Adrenal gland (tissue), 12 donors: ENCODE results near the gene CYP19A1. TPM values are rescaled to one million over a fixed set of nuclear protein-coding genes. Genes with fewer than 3 reads are reported as not detected.

Source experiments
- DNase-seq, 7 donors: peaks; one replicate each; pipeline ENCODE4 v3.0.0-alpha.2; 2019 to 2020
- H3K27ac ChIP-seq, 5 donors: fragments of 200-600 bp; sonication (generic) in 4 of 5; 1 replicate in 3 of 5; 2 replicates in 2 of 5; pipeline versions ENCODE4 v1.5.1 to v1.8.0; 2016 to 2020; ENCODE audit warnings: mild to moderate bottlenecking in 1 of 5
- H3K27me3 ChIP-seq: fragments of 200-600 bp; 2 replicates; pipeline ENCODE4 v1.8.0; 2021
- H3K36me3 ChIP-seq, 2 donors: fragments of 200-600 bp; replicated peaks in 1 of 2; 1 replicate in 1 of 2; 2 replicates in 1 of 2; pipeline versions ENCODE4 v1.5.1 to v1.8.0; 2018 to 2022
- H3K4me1 ChIP-seq, 2 donors: fragments of 200-600 bp; replicated peaks in 1 of 2; 1 replicate in 1 of 2; 2 replicates in 1 of 2; pipeline versions ENCODE4 v1.5.1 to v1.8.0; 2018 to 2021
- H3K4me3 ChIP-seq, 4 donors: fragments of 200-600 bp; sonication (generic) in 3 of 4; one replicate each; pipeline ENCODE4 v1.5.1; 2016 to 2018
- H3K9me3 ChIP-seq, 3 donors: fragments of 200-600 bp; sonication (generic) in 1 of 3; replicated peaks in 1 of 3; 1 replicate in 2 of 3; 2 replicates in 1 of 3; pipeline versions ENCODE4 v1.5.1 to v1.8.0; 2016 to 2021
- CTCF ChIP-seq, 6 experiments: fragments of 450-650 bp in 4 of 6; fragments of 200-600 bp in 2 of 6; sonication (generic) in 1 of 6; IDR thresholded peaks; 1 replicate in 5 of 6; 2 replicates in 1 of 6; pipeline versions ENCODE4 v1.5.1 to v1.8.0; 2016 to 2021; ENCODE audit warnings: antibody characterized with exemption in 6 of 6, mild to moderate bottlenecking in 2 of 6, moderate library complexity in 1 of 6
- POLR2A ChIP-seq, 2 donors: fragments of 450-650 bp; IDR thresholded peaks; one replicate each; pipeline ENCODE4 v1.6.1; 2017; ENCODE audit warnings: antibody characterized with exemption in 2 of 2, mild to moderate bottlenecking in 2 of 2, moderate library complexity in 1 of 2
- WGBS, 4 donors: extraction: QIAGEN DNeasy Blood & Tissue Kit in 2 of 4; methylation state at CpG; one replicate each; pipeline versions ENCODE4 v1.1.5 to v1.1.7; 2013 to 2017; 5-methylcytosine and 5-hydroxymethylcytosine counted together
- intact Hi-C, 2 donors: fragments of 100-400 bp; cut with DNase I; formaldehyde crosslinking; loops; one replicate each; pipeline versions ENCODE4 v1.14.1 to v1.15.0; 2022 to 2023
- polyA plus RNA-seq, 3 donors: library from polyadenylated mRNA; stranded (reverse); fragments of 200-250 nt in 2 of 3; fragments of 350-450 nt in 1 of 3; fragmentation: Illumina TruSeq in 1 of 3; extraction: RNeasy Lipid Tissue Mini Kit (QIAGEN cat#74804) in 1 of 3; gene quantifications; one replicate each; pipeline ENCODE4 v1.2.3, GENCODE V29; 2013 to 2014
- total RNA-seq, 9 donors: library from RNA; depleted of rRNA in 4 of 9; stranded (reverse); fragments of >200 nt in 4 of 9; fragments of 120-200 nt in 1 of 9; fragmentation: NEBNext Ultra II Directional in 1 of 9; extraction: Animal tissue kit (Norgen Biotek cat#: 25700) in 1 of 9; gene quantifications; one replicate each; pipeline versions ENCODE4 v1.1.0 to v1.2.4, GENCODE V29; 2013 to 2023
- donor health status: healthy with polysubstance abuse.
- donor health status: Bipolar disorder and iron deficiency.
- donor health status: DM: yes; HTN: yes; CAD: no.
- donor health status: DM: no; HTN: no; CAD: no.
- donor health status: DM: no; HTN: no; CAD: no.
- donor health status: DM: yes; HTN: yes; CAD: no.

Gene CYP19A1
- total and polyA plus RNA-seq, 12 donors: 0.41 to 21.6 (median 1.3) TPM

- no peaks in the 10 kb centered on the region for H3K36me3 ChIP-seq
- intact Hi-C loops: loop anchor here (5.0 to 10.0 kb wide), 4 partner anchors 101 to 231 kb away; no protein-coding TSS in a partner anchor
- no peaks in the 10 kb centered on the region for H3K27me3 ChIP-seq
- H3K4me1 ChIP-seq: peaks cover 0 to 3% of the 10 kb centered on the region in 2 donors
- 74 to 91% (median 87%) methylated on average over 4 to 8 of the region's 8 CpGs for WGBS, 4 donors
- H3K4me3 ChIP-seq: no peak overlapping the region
- TF ChIP-seq CTCF (IDR thresholded peaks at IDR 0.05): no peak
- no peak for TF ChIP-seq POLR2A (IDR thresholded peaks at IDR 0.05)
- H3K27ac ChIP-seq: no peak overlapping the region
- DNase-seq: no peak
- no peaks in the 10 kb centered on the region for H3K9me3 ChIP-seq
These were observed 47.6 kb upstream of the CYP19A1 start for GRCh38 chr15:51386029-51386428.

- TF ChIP-seq POLR2A (IDR thresholded peaks at IDR 0.05): no peak
- TF ChIP-seq CTCF (IDR thresholded peaks at IDR 0.05): peak; percentile 22 to 54 (median 42)
- H3K36me3 ChIP-seq: no peaks in the 10 kb centered on the region
- peak in 6 of 7 donors; percentile 38 to 67 (median 49) for DNase-seq
- WGBS, 4 donors: 13 to 25% (median 18%) methylated on average over 4 of the region's 4 CpGs
- H3K4me3 ChIP-seq: no peak overlapping the region
- H3K9me3 ChIP-seq: no peaks in the 10 kb centered on the region
- H3K27ac ChIP-seq: no peak overlapping the region
- H3K4me1 ChIP-seq: peaks cover 0 to 15% of the 10 kb centered on the region in 2 donors
- intact Hi-C loops: loop anchor here (5.0 to 10.0 kb wide), 4 partner anchors 98 to 228 kb away; no protein-coding TSS in a partner anchor
- H3K27me3 ChIP-seq: no peaks in the 10 kb centered on the region
These were observed 44.4 kb upstream of the CYP19A1 start for GRCh38 chr15:51382787-51383186.

GRCh38 chr15:51380999-51381806, 42.8 kb upstream of the CYP19A1 start:
- WGBS, 4 donors: 23 to 26% (median 26%) methylated on average over 13 to 14 of the region's 14 CpGs

More at GRCh38 chr15:51380999-51381806, 42.8 kb upstream of the CYP19A1 start:
- DNase-seq: peak; percentile 46 to 83 (median 68)
- H3K27ac ChIP-seq: no peak overlapping the region
- no peaks in the 10 kb centered on the region for H3K36me3 ChIP-seq
- intact Hi-C loops: loop anchor here (5.0 to 10.0 kb wide), 4 partner anchors 96 to 226 kb away; no protein-coding TSS in a partner anchor
- H3K4me1 ChIP-seq: peaks cover 0 to 15% of the 10 kb centered on the region in 2 donors
- H3K9me3 ChIP-seq: no peaks in the 10 kb centered on the region
- H3K27me3 ChIP-seq: no peaks in the 10 kb centered on the region
- H3K4me3 ChIP-seq: no peak overlapping the region
- TF ChIP-seq POLR2A (IDR thresholded peaks at IDR 0.05) (no peak), CTCF (IDR thresholded peaks at IDR 0.05) (peak; percentile 77 to 99 (median 91))
